ENCODE data around the gene MRPL42.

The MRPL42 gene

GRCh38 chr12:93434256-93434865, 33.0 kb upstream of the MRPL42 start:
- Histone ChIP-seq H3K9me3 (ENCODE audit: control insufficient read depth, insufficient read depth, low read length) (no peaks in the 10 kb centered on the region), H3K27me3 (ENCODE audit: control insufficient read depth, insufficient read depth, low read length) (no peaks in the 10 kb centered on the region), H3K36me3 (ENCODE audit: control insufficient read depth, insufficient read depth, low read length) (no peaks in the 10 kb centered on the region), H3K9ac (ENCODE audit: low read depth, low read length) (no peak overlapping the region), H3K4me1 (ENCODE audit: control insufficient read depth, insufficient read depth, low read length) (peaks cover 15% of the 10 kb centered on the region), H3K4me3 (ENCODE audit: low read depth, low read length) (no peak overlapping the region)

GRCh38 chr12:93438266-93439050, 28.9 kb upstream of the MRPL42 start:
- peaks cover 25% of the 10 kb centered on the region for H3K4me1 ChIP-seq (ENCODE audit: control insufficient read depth, insufficient read depth, low read length)
- no peak overlapping the region for H3K9ac ChIP-seq (ENCODE audit: low read depth, low read length)
- no peaks in the 10 kb centered on the region for H3K36me3 ChIP-seq (ENCODE audit: control insufficient read depth, insufficient read depth, low read length)
- H3K27me3 ChIP-seq (ENCODE audit: control insufficient read depth, insufficient read depth, low read length) = no peaks in the 10 kb centered on the region
- no peaks in the 10 kb centered on the region for H3K9me3 ChIP-seq (ENCODE audit: control insufficient read depth, insufficient read depth, low read length)
- no peak overlapping the region for H3K4me3 ChIP-seq (ENCODE audit: low read depth, low read length)

- peak overlapping the region; percentile 93 for H3K4me3 ChIP-seq (ENCODE audit: low read depth, low read length)
- no peaks in the 10 kb centered on the region for H3K36me3 ChIP-seq (ENCODE audit: control insufficient read depth, insufficient read depth, low read length)
- no peaks in the 10 kb centered on the region for H3K9me3 ChIP-seq (ENCODE audit: control insufficient read depth, insufficient read depth, low read length)
- H3K4me1 ChIP-seq (ENCODE audit: control insufficient read depth, insufficient read depth, low read length) = peaks cover 25% of the 10 kb centered on the region
- no peaks in the 10 kb centered on the region for H3K27me3 ChIP-seq (ENCODE audit: control insufficient read depth, insufficient read depth, low read length)
- no peak overlapping the region for H3K9ac ChIP-seq (ENCODE audit: low read depth, low read length)
Measured at GRCh38 chr12:93440043-93440835, 27.1 kb upstream of the MRPL42 start.

GRCh38 chr12:93441081-93441616, 26.2 kb upstream of the MRPL42 start:
- no peaks in the 10 kb centered on the region for H3K36me3 ChIP-seq (ENCODE audit: control insufficient read depth, insufficient read depth, low read length)
- H3K9ac ChIP-seq (ENCODE audit: low read depth, low read length) = peak overlapping the region; percentile 80
- no peaks in the 10 kb centered on the region for H3K9me3 ChIP-seq (ENCODE audit: control insufficient read depth, insufficient read depth, low read length)
- H3K4me1 ChIP-seq (ENCODE audit: control insufficient read depth, insufficient read depth, low read length) = peaks cover 25% of the 10 kb centered on the region
- H3K27me3 ChIP-seq (ENCODE audit: control insufficient read depth, insufficient read depth, low read length) = no peaks in the 10 kb centered on the region
- peak overlapping the region; percentile 93 for H3K4me3 ChIP-seq (ENCODE audit: low read depth, low read length)

- H3K36me3 ChIP-seq (ENCODE audit: control insufficient read depth, insufficient read depth, low read length) = no peaks in the 10 kb centered on the region
- H3K4me1 ChIP-seq (ENCODE audit: control insufficient read depth, insufficient read depth, low read length) = peaks cover 25% of the 10 kb centered on the region
- no peaks in the 10 kb centered on the region for H3K27me3 ChIP-seq (ENCODE audit: control insufficient read depth, insufficient read depth, low read length)
- H3K9me3 ChIP-seq (ENCODE audit: control insufficient read depth, insufficient read depth, low read length) = no peaks in the 10 kb centered on the region
- H3K9ac ChIP-seq (ENCODE audit: low read depth, low read length) = peak within 1 kb of the TSS; percentile 87
- H3K4me3 ChIP-seq (ENCODE audit: low read depth, low read length) = peak within 1 kb of the TSS; percentile 93
Measured at GRCh38 chr12:93441617-93442410, 25.5 kb upstream of the MRPL42 start, which contains the start of gene UBE2N. Gene UBE2N, minus strand, starts transcription at chr12:93441947. Its CDS starts 63 bp downstream, at chr12:93441884.

GRCh38 chr12:93442411-93443340, 24.6 kb upstream of the MRPL42 start:
- Histone ChIP-seq H3K4me3 (ENCODE audit: low read depth, low read length) (peak overlapping the region; percentile 93), H3K27me3 (ENCODE audit: control insufficient read depth, insufficient read depth, low read length) (no peaks in the 10 kb centered on the region), H3K9me3 (ENCODE audit: control insufficient read depth, insufficient read depth, low read length) (no peaks in the 10 kb centered on the region), H3K9ac (ENCODE audit: low read depth, low read length) (peak overlapping the region; percentile 87), H3K36me3 (ENCODE audit: control insufficient read depth, insufficient read depth, low read length) (no peaks in the 10 kb centered on the region), H3K4me1 (ENCODE audit: control insufficient read depth, insufficient read depth, low read length) (peaks cover 25% of the 10 kb centered on the region)

- H3K36me3 ChIP-seq (ENCODE audit: control insufficient read depth, insufficient read depth, low read length) = no peaks in the 10 kb centered on the region
- no peaks in the 10 kb centered on the region for H3K27me3 ChIP-seq (ENCODE audit: control insufficient read depth, insufficient read depth, low read length)
- peaks cover 17% of the 10 kb centered on the region for H3K4me1 ChIP-seq (ENCODE audit: control insufficient read depth, insufficient read depth, low read length)
- no peak overlapping the region for H3K9ac ChIP-seq (ENCODE audit: low read depth, low read length)
- no peak overlapping the region for H3K4me3 ChIP-seq (ENCODE audit: low read depth, low read length)
- H3K9me3 ChIP-seq (ENCODE audit: control insufficient read depth, insufficient read depth, low read length) = no peaks in the 10 kb centered on the region
Measured at GRCh38 chr12:93443576-93443975, 23.7 kb upstream of the MRPL42 start.

GRCh38 chr12:93447555-93448290, 19.6 kb upstream of the MRPL42 start:
- Histone ChIP-seq H3K4me1 (ENCODE audit: control insufficient read depth, insufficient read depth, low read length) (no peaks in the 10 kb centered on the region), H3K9ac (ENCODE audit: low read depth, low read length) (no peak overlapping the region), H3K9me3 (ENCODE audit: control insufficient read depth, insufficient read depth, low read length) (no peaks in the 10 kb centered on the region), H3K27me3 (ENCODE audit: control insufficient read depth, insufficient read depth, low read length) (no peaks in the 10 kb centered on the region), H3K4me3 (ENCODE audit: low read depth, low read length) (no peak overlapping the region), H3K36me3 (ENCODE audit: control insufficient read depth, insufficient read depth, low read length) (no peaks in the 10 kb centered on the region)

- Histone ChIP-seq H3K9ac (ENCODE audit: low read depth, low read length) (no peak overlapping the region), H3K4me1 (ENCODE audit: control insufficient read depth, insufficient read depth, low read length) (no peaks in the 10 kb centered on the region), H3K27me3 (ENCODE audit: control insufficient read depth, insufficient read depth, low read length) (no peaks in the 10 kb centered on the region), H3K4me3 (ENCODE audit: low read depth, low read length) (no peak overlapping the region), H3K36me3 (ENCODE audit: control insufficient read depth, insufficient read depth, low read length) (no peaks in the 10 kb centered on the region), H3K9me3 (ENCODE audit: control insufficient read depth, insufficient read depth, low read length) (no peaks in the 10 kb centered on the region)
Measured at GRCh38 chr12:93448796-93449195, 18.5 kb upstream of the MRPL42 start.

- H3K4me1 ChIP-seq (ENCODE audit: control insufficient read depth, insufficient read depth, low read length) = no peaks in the 10 kb centered on the region
- no peaks in the 10 kb centered on the region for H3K36me3 ChIP-seq (ENCODE audit: control insufficient read depth, insufficient read depth, low read length)
- no peaks in the 10 kb centered on the region for H3K27me3 ChIP-seq (ENCODE audit: control insufficient read depth, insufficient read depth, low read length)
- H3K4me3 ChIP-seq (ENCODE audit: low read depth, low read length) = no peak overlapping the region
- no peaks in the 10 kb centered on the region for H3K9me3 ChIP-seq (ENCODE audit: control insufficient read depth, insufficient read depth, low read length)
- H3K9ac ChIP-seq (ENCODE audit: low read depth, low read length) = no peak overlapping the region
Measured at GRCh38 chr12:93449277-93449676, 18.0 kb upstream of the MRPL42 start.
